Calu3 (cell line): ENCODE measurements around the gene TRIM33. TPM values are rescaled to one million over a fixed set of nuclear protein-coding genes. Genes with fewer than 3 reads are reported as not detected.
"Not testable (repeated sequence)": the region's sequence is repeated elsewhere in the genome, so short reads cannot be mapped to it uniquely, and the experiment has no call there.

ENCODE experiments used
- BruUV-seq: library from RNA; stranded (reverse); fragments of 400-500 nt; replicated peaks from 2 replicates; lab custom pipeline; 2021; lab: Mats Ljungman, UMichigan
- CTCF ChIA-PET: fragments of 300-600 bp; sonication (Branson Sonifier 250); formaldehyde crosslinking; loops from one replicate; lab custom pipeline; 2022; ENCODE audit warnings: antibody characterized with exemption; lab: Charles Lee
- DNase-seq: peaks from one replicate; pipeline ENCODE4 v3.0.0; 2022
- H3K27ac Mint-ChIP-seq: one replicate; pipeline ENCODE4 v1.8.0; 2022; ENCODE audit warnings: mixed read lengths; ENCODE audit not compliant: unreplicated experiment
- H3K27me3 Mint-ChIP-seq: one replicate; pipeline ENCODE4 v1.8.0; 2022; ENCODE audit warnings: mixed read lengths; ENCODE audit not compliant: unreplicated experiment
- H3K36me3 Mint-ChIP-seq: one replicate; pipeline ENCODE4 v1.8.0; 2022; ENCODE audit warnings: mild to moderate bottlenecking, moderate library complexity, mixed read lengths; ENCODE audit not compliant: insufficient read depth, unreplicated experiment
- H3K4me1 Mint-ChIP-seq: one replicate; pipeline ENCODE4 v1.8.0; 2022; ENCODE audit warnings: mild to moderate bottlenecking, low read depth, mixed read lengths; ENCODE audit not compliant: unreplicated experiment
- H3K4me3 Mint-ChIP-seq: one replicate; pipeline ENCODE4 v1.8.0; 2022; ENCODE audit warnings: mild to moderate bottlenecking, low read depth, moderate library complexity, mixed read lengths; ENCODE audit not compliant: unreplicated experiment
- H3K9me3 Mint-ChIP-seq: one replicate; pipeline ENCODE4 v1.8.0; 2022; ENCODE audit warnings: low read depth, mixed read lengths; ENCODE audit not compliant: unreplicated experiment
- CTCF ChIP-seq: fragments of 200-600 bp; IDR thresholded peaks from one replicate; pipeline ENCODE4 v1.8.0; 2022; ENCODE audit warnings: antibody characterized with exemption; ENCODE audit not compliant: unreplicated experiment
- intact Hi-C: fragments of 100-400 bp; cut with micrococcal nuclease; formaldehyde crosslinking; loops from one replicate; pipeline ENCODE4 v1.10.0; 2022; ENCODE audit not compliant: unreplicated experiment
- total RNA-seq: library from RNA; stranded (reverse); gene quantifications from 2 replicates; pipeline ENCODE4 v1.2.3, GENCODE V29; 2022

Gene TRIM33
- total RNA-seq, 1 experiment from 2014 or later = 42.0 TPM

- peaks cover 4% of the 10 kb centered on the region for H3K9me3 Mint-ChIP-seq
- no peaks in the 10 kb centered on the region for H3K27me3 Mint-ChIP-seq
- H3K36me3 Mint-ChIP-seq = no peaks in the 10 kb centered on the region
- H3K4me1 Mint-ChIP-seq = peaks cover 8% of the 10 kb centered on the region
- no peak for TF ChIP-seq CTCF
- intact Hi-C loops = no loop called here
- no TSS peak for BruUV-seq
- DNase-seq = no peak
- no peak overlapping the region for H3K27ac Mint-ChIP-seq
- CTCF ChIA-PET = no interaction called here
- no peak overlapping the region for H3K4me3 Mint-ChIP-seq
These were observed 20.7 kb downstream of the TRIM33 start for GRCh38 chr1:114490274-114490693.

- H3K9me3 Mint-ChIP-seq = peaks cover 4% of the 10 kb centered on the region
- no TSS peak for BruUV-seq
- no peak overlapping the region for H3K4me3 Mint-ChIP-seq
- no peaks in the 10 kb centered on the region for H3K27me3 Mint-ChIP-seq
- no peak overlapping the region for H3K27ac Mint-ChIP-seq
- no peaks in the 10 kb centered on the region for H3K36me3 Mint-ChIP-seq
- TF ChIP-seq CTCF = no peak
- CTCF ChIA-PET = no interaction called here
- DNase-seq = no peak
- H3K4me1 Mint-ChIP-seq = peaks cover 8% of the 10 kb centered on the region
- intact Hi-C loops = no loop called here
These were observed 22.3 kb downstream of the TRIM33 start for GRCh38 chr1:114488739-114489138.

GRCh38 chr1:114485286-114485685 is 25.7 kb downstream of the TRIM33 start:
- Mint-ChIP-seq H3K4me3 (no peak overlapping the region), H3K27me3 (no peaks in the 10 kb centered on the region), H3K4me1 (peaks cover 23% of the 10 kb centered on the region), H3K36me3 (no peaks in the 10 kb centered on the region), H3K9me3 (peaks cover 2% of the 10 kb centered on the region), H3K27ac (no peak overlapping the region)
- CTCF ChIA-PET = no interaction called here
- TF ChIP-seq CTCF = no peak
- BruUV-seq = no TSS peak
- intact Hi-C loops = no loop called here
- DNase-seq = no peak

- intact Hi-C loops = no loop called here
- no peak for TF ChIP-seq CTCF
- Mint-ChIP-seq H3K4me1 (peaks cover 33% of the 10 kb centered on the region), H3K9me3 (peaks cover 5% of the 10 kb centered on the region), H3K27me3 (no peaks in the 10 kb centered on the region), H3K4me3 (no peak overlapping the region), H3K36me3 (no peaks in the 10 kb centered on the region), H3K27ac (peak overlapping the region; percentile 35)
- CTCF ChIA-PET = no interaction called here
- DNase-seq = no peak
- no TSS peak for BruUV-seq
These were observed 28.4 kb downstream of the TRIM33 start for GRCh38 chr1:114482585-114482984.

- H3K4me3 Mint-ChIP-seq, H3K9me3 Mint-ChIP-seq, H3K27ac Mint-ChIP-seq, H3K27me3 Mint-ChIP-seq, CTCF ChIA-PET, BruUV-seq, DNase-seq, H3K36me3 Mint-ChIP-seq, intact Hi-C loops: not testable (repeated sequence)
- H3K4me1 Mint-ChIP-seq = peaks cover 41% of the 10 kb centered on the region
These were observed 31.4 kb downstream of the TRIM33 start for GRCh38 chr1:114479636-114480035.
